GM23338 (cell line): ENCODE data around the gene ARHGDIA.

ENCODE experiments used
- CREB1 ChIP-seq: fragments of 250-450 bp; sonication (Bioruptor Pico); IDR thresholded peaks from 2 replicates; pipeline ENCODE4 v1.5.0; 2020; ENCODE audit warnings: low read depth, mild to moderate bottlenecking, moderate library complexity
- EZH2 ChIP-seq: fragments of 200-600 bp; sonication (generic); IDR thresholded peaks from one replicate; pipeline ENCODE4 v1.8.0; 2017; ENCODE audit warnings: antibody characterized with exemption, mild to moderate bottlenecking, low read depth; ENCODE audit not compliant: unreplicated experiment
- JUNB ChIP-seq: IDR thresholded peaks from one replicate; pipeline ENCODE4 v1.6.1; 2016; ENCODE audit warnings: antibody characterized with exemption; ENCODE audit not compliant: unreplicated experiment
- POLR2AphosphoS5 ChIP-seq: IDR thresholded peaks from 2 replicates; pipeline ENCODE4 v1.6.1; 2016; ENCODE audit warnings: antibody characterized with exemption, low read depth
- TF ChIP-seq, protein P1 (sequence below), 2 experiments: fragments of 200-600 bp in 1 of 2; sonication (generic) in 1 of 2; conservative IDR thresholded peaks; 2 replicates each; pipeline versions ENCODE4 v1.5.1 to v1.6.1; 2016 to 2017; ENCODE audit warnings: antibody characterized with exemption in 2 of 2, low read depth in 2 of 2, mild to moderate bottlenecking in 2 of 2, moderate library complexity in 1 of 2
- TF ChIP-seq, protein P2 (sequence below): IDR thresholded peaks from 2 replicates; pipeline ENCODE4 v1.6.1; 2016; ENCODE audit warnings: antibody characterized with exemption

- TF ChIP-seq, protein P1, sequence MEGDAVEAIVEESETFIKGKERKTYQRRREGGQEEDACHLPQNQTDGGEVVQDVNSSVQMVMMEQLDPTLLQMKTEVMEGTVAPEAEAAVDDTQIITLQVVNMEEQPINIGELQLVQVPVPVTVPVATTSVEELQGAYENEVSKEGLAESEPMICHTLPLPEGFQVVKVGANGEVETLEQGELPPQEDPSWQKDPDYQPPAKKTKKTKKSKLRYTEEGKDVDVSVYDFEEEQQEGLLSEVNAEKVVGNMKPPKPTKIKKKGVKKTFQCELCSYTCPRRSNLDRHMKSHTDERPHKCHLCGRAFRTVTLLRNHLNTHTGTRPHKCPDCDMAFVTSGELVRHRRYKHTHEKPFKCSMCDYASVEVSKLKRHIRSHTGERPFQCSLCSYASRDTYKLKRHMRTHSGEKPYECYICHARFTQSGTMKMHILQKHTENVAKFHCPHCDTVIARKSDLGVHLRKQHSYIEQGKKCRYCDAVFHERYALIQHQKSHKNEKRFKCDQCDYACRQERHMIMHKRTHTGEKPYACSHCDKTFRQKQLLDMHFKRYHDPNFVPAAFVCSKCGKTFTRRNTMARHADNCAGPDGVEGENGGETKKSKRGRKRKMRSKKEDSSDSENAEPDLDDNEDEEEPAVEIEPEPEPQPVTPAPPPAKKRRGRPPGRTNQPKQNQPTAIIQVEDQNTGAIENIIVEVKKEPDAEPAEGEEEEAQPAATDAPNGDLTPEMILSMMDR (conservative IDR thresholded peaks at IDR 0.05; ENCODE audit: low read depth in 2 of 2) = no peak
- TF ChIP-seq POLR2AphosphoS5 (no peak), EZH2 (no peak), CREB1 (CRISPR knock-in tag) (no peak), JUNB (no peak)
- TF ChIP-seq, protein P2, sequence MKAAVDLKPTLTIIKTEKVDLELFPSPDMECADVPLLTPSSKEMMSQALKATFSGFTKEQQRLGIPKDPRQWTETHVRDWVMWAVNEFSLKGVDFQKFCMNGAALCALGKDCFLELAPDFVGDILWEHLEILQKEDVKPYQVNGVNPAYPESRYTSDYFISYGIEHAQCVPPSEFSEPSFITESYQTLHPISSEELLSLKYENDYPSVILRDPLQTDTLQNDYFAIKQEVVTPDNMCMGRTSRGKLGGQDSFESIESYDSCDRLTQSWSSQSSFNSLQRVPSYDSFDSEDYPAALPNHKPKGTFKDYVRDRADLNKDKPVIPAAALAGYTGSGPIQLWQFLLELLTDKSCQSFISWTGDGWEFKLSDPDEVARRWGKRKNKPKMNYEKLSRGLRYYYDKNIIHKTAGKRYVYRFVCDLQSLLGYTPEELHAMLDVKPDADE = no peak
Measured at GRCh38 chr17:81910840-81911276, 39.7 kb upstream of the ARHGDIA start.
